Measurements from ENCODE around the gene AIDA.

AIDA gene

GRCh38 chr1:222652676-222653075 is 59.6 kb downstream of the AIDA start:
- TF ChIP-seq EZH2 (IDR thresholded peaks at IDR 0.05; ENCODE audit: borderline replicate concordance, low read depth, low read length, severe bottlenecking), result no peak
- TF ChIP-seq CTCF (IDR thresholded peaks at IDR 0.05; ENCODE audit: borderline replicate concordance, extremely low read depth, low read length, poor library complexity, severe bottlenecking), result no peak
- Histone ChIP-seq H3K9ac (ENCODE audit: low read depth, low read length) (no peak overlapping the region), H3K9me3 (ENCODE audit: insufficient read depth, low read length, severe bottlenecking) (no peaks in the 10 kb centered on the region), H3K4me1 (ENCODE audit: insufficient read depth, low read length) (peaks cover 32% of the 10 kb centered on the region), H3K4me3 (ENCODE audit: low read depth in 1 of 2, low read length in 2 of 2) (no peak overlapping the region), H3K27ac (ENCODE audit: low read length) (no peak overlapping the region), H3K79me2 (ENCODE audit: insufficient read depth, low read length) (no peaks in the 10 kb centered on the region), H3K27me3 (ENCODE audit: insufficient read depth, low read length, poor library complexity) (no peaks in the 10 kb centered on the region), H3K4me2 (ENCODE audit: insufficient read depth, low read length) (no peak overlapping the region), H2AFZ (ENCODE audit: low read depth, low read length) (no peak overlapping the region), H4K20me1 (ENCODE audit: insufficient read depth, low read length) (no peaks in the 10 kb centered on the region), H3K36me3 (ENCODE audit: insufficient read depth, low read length) (peaks cover 77% of the 10 kb centered on the region)
- no peak for DNase-seq
- ATAC-seq (ENCODE audit: insufficient read depth, low read depth), result no peak

GRCh38 chr1:222644636-222644980 is 67.7 kb downstream of the AIDA start:
- peaks cover 25% of the 10 kb centered on the region for H3K4me1 ChIP-seq (ENCODE audit: insufficient read depth, low read length)
- TF ChIP-seq EZH2 (IDR thresholded peaks at IDR 0.05; ENCODE audit: borderline replicate concordance, low read depth, low read length, severe bottlenecking) (no peak), CTCF (IDR thresholded peaks at IDR 0.05; ENCODE audit: borderline replicate concordance, extremely low read depth, low read length, poor library complexity, severe bottlenecking) (no peak)
- DNase-seq (no peak), ATAC-seq (ENCODE audit: insufficient read depth, low read depth) (no peak)
- no peaks in the 10 kb centered on the region for H3K9me3 ChIP-seq (ENCODE audit: insufficient read depth, low read length, severe bottlenecking)
- H3K9ac ChIP-seq (ENCODE audit: low read depth, low read length), result peak overlapping the region; percentile 77
- H3K79me2 ChIP-seq (ENCODE audit: insufficient read depth, low read length), result peaks cover 26% of the 10 kb centered on the region
- no peaks in the 10 kb centered on the region for H4K20me1 ChIP-seq (ENCODE audit: insufficient read depth, low read length)
- H3K27ac ChIP-seq (ENCODE audit: low read length), result peak overlapping the region; percentile 95
- H3K4me3 ChIP-seq (ENCODE audit: low read depth in 1 of 2, low read length in 2 of 2), result peak overlapping the region; percentile 85 to 89
- H2AFZ ChIP-seq (ENCODE audit: low read depth, low read length), result peak overlapping the region; percentile 91
- peak overlapping the region; percentile 80 for H3K4me2 ChIP-seq (ENCODE audit: insufficient read depth, low read length)
- peaks cover 28% of the 10 kb centered on the region for H3K36me3 ChIP-seq (ENCODE audit: insufficient read depth, low read length)
- no peaks in the 10 kb centered on the region for H3K27me3 ChIP-seq (ENCODE audit: insufficient read depth, low read length, poor library complexity)

- H4K20me1 ChIP-seq (ENCODE audit: insufficient read depth, low read length), result no peaks in the 10 kb centered on the region
- peak overlapping the region; percentile 95 for H3K27ac ChIP-seq (ENCODE audit: low read length)
- H3K4me3 ChIP-seq (ENCODE audit: low read depth in 1 of 2, low read length in 2 of 2), result peak overlapping the region; percentile 85 to 89
- ATAC-seq (ENCODE audit: insufficient read depth, low read depth) (peak; percentile 95), DNase-seq (peak; percentile 99)
- no peak for TF ChIP-seq CTCF (IDR thresholded peaks at IDR 0.05; ENCODE audit: borderline replicate concordance, extremely low read depth, low read length, poor library complexity, severe bottlenecking)
- no peak for TF ChIP-seq EZH2 (IDR thresholded peaks at IDR 0.05; ENCODE audit: borderline replicate concordance, low read depth, low read length, severe bottlenecking)
- peak overlapping the region; percentile 77 for H3K9ac ChIP-seq (ENCODE audit: low read depth, low read length)
- no peaks in the 10 kb centered on the region for H3K27me3 ChIP-seq (ENCODE audit: insufficient read depth, low read length, poor library complexity)
- peak overlapping the region; percentile 91 for H2AFZ ChIP-seq (ENCODE audit: low read depth, low read length)
- H3K4me2 ChIP-seq (ENCODE audit: insufficient read depth, low read length), result peak overlapping the region; percentile 80
- H3K79me2 ChIP-seq (ENCODE audit: insufficient read depth, low read length), result peaks cover 26% of the 10 kb centered on the region
- peaks cover 25% of the 10 kb centered on the region for H3K4me1 ChIP-seq (ENCODE audit: insufficient read depth, low read length)
- H3K36me3 ChIP-seq (ENCODE audit: insufficient read depth, low read length), result peaks cover 27% of the 10 kb centered on the region
- H3K9me3 ChIP-seq (ENCODE audit: insufficient read depth, low read length, severe bottlenecking), result no peaks in the 10 kb centered on the region
These were observed 68.2 kb downstream of the AIDA start for GRCh38 chr1:222643938-222644635.

Data from DND-41 (cell line).